GM12878 (cell line): ENCODE results near the gene ABCB7. TPM values are rescaled to one million over a fixed set of nuclear protein-coding genes. Genes with fewer than 3 reads are reported as not detected.

Experiments used
- ASH2L ChIP-seq: fragments of 300-600, 200-600 bp; sonication (generic); IDR thresholded peaks from 2 replicates; pipeline ENCODE4 v1.6.1; 2017; ENCODE audit warnings: low read depth, mild to moderate bottlenecking, borderline replicate concordance
- BMI1 ChIP-seq: fragments of 450-650 bp; IDR thresholded peaks from 2 replicates; pipeline ENCODE4 v1.6.1; 2016; ENCODE audit warnings: mild to moderate bottlenecking, moderate library complexity, borderline replicate concordance
- CBX5 ChIP-seq: sonication (generic); IDR thresholded peaks from 2 replicates; pipeline ENCODE4 v1.6.1; 2016; ENCODE audit warnings: low read depth, moderate library complexity, mild to moderate bottlenecking, inconsistent platforms
- EED ChIP-seq: sonication (generic); IDR thresholded peaks from 2 replicates; pipeline ENCODE4 v1.6.1; 2016; ENCODE audit warnings: antibody characterized with exemption, low read depth
- EZH2 ChIP-seq: IDR thresholded peaks from 2 replicates; pipeline ENCODE4 v1.6.1; 2012; ENCODE audit warnings: low read depth, mild to moderate bottlenecking, control low read depth, inconsistent platforms, low read length, borderline replicate concordance; ENCODE audit not compliant: control insufficient read depth
- IKZF1 ChIP-seq: fragments of 450-650 bp; conservative IDR thresholded peaks from 2 replicates; pipeline ENCODE4 v1.6.1; 2017; ENCODE audit warnings: antibody characterized with exemption, mild to moderate bottlenecking
- IRF4 ChIP-seq: IDR thresholded peaks from 2 replicates; pipeline ENCODE4 v1.6.1; 2011; ENCODE audit warnings: low read depth, low read length
- MYC ChIP-seq: IDR thresholded peaks from 2 replicates; pipeline ENCODE4 v1.6.1; 2011; ENCODE audit warnings: mild to moderate bottlenecking, low read length, moderate library complexity, inconsistent platforms; ENCODE audit not compliant: insufficient read depth, insufficient replicate concordance, insufficient read length, severe bottlenecking
- NR2F1 ChIP-seq: fragments of 450-650 bp; conservative IDR thresholded peaks from 2 replicates; pipeline ENCODE4 v1.6.1; 2017; ENCODE audit warnings: mild to moderate bottlenecking
- PML ChIP-seq: IDR thresholded peaks from 2 replicates; pipeline ENCODE4 v1.6.1; 2012; ENCODE audit warnings: low read length, inconsistent platforms
- POLR2A ChIP-seq: IDR thresholded peaks from 2 replicates; pipeline ENCODE4 v1.6.1; 2011; ENCODE audit warnings: low read depth, mild to moderate bottlenecking, low read length
- POLR2AphosphoS5 ChIP-seq: IDR thresholded peaks from 2 replicates; pipeline ENCODE4 v1.6.1; 2011; ENCODE audit warnings: mild to moderate bottlenecking, low read length, inconsistent platforms
- RAD51 ChIP-seq: fragments of 450-650 bp; IDR thresholded peaks from 2 replicates; pipeline ENCODE4 v1.6.1; 2016; ENCODE audit warnings: moderate library complexity, mild to moderate bottlenecking, inconsistent platforms
- RBBP5 ChIP-seq: fragments of 200-600 bp; sonication (generic); conservative IDR thresholded peaks from 2 replicates; pipeline ENCODE4 v1.6.1; 2016
- YY1 ChIP-seq: IDR thresholded peaks from 2 replicates; pipeline ENCODE4 v1.6.1; 2011; ENCODE audit warnings: low read depth, mild to moderate bottlenecking, low read length
- polyA plus RNA-seq, 11 experiments: library from polyadenylated mRNA; depleted of rRNA in 4 of 11; unstranded in 6 of 11; stranded (reverse) in 5 of 11; fragments of >200 nt; fragmentation: Nextera tagmentation in 4 of 11; fragmentation: Illumina TruSeq in 1 of 11; extraction: Ambion mirVana in 4 of 11; extraction: Trizol in 1 of 11; gene quantifications; 1 replicate in 1 of 11; 2 replicates in 10 of 11; pipeline versions ENCODE4 v1.2.1 to v1.2.3, GENCODE V29; 2011 to 2016; ENCODE audit warnings: inconsistent platforms in 2 of 11, missing spikeins in 2 of 11, low read depth in 1 of 11
- total RNA-seq, 4 experiments: library from RNA; depleted of rRNA in 3 of 4; stranded (reverse); fragments of >200 nt in 3 of 4; fragmentation: Illumina TruSeq in 1 of 4; extraction: Trizol in 1 of 4; gene quantifications; 2 replicates each; pipeline versions ENCODE4 v1.2.1 to v1.2.3, GENCODE V29; 2013 to 2021
- TF ChIP-seq, protein P1 (sequence below): fragments of 450-650 bp; IDR thresholded peaks from 2 replicates; pipeline ENCODE4 v1.6.1; 2017; ENCODE audit warnings: low read depth, mild to moderate bottlenecking, moderate library complexity
- TF ChIP-seq, protein P2 (sequence below): fragments of 450-650 bp; IDR thresholded peaks from 2 replicates; pipeline ENCODE4 v1.6.1; 2017; ENCODE audit warnings: mild to moderate bottlenecking, low read depth, inconsistent platforms; ENCODE audit not compliant: poor library complexity, severe bottlenecking
- TF ChIP-seq, protein P3 (sequence below): IDR thresholded peaks from 2 replicates; pipeline ENCODE4 v1.6.1; 2012; ENCODE audit warnings: low read depth, low read length, improper control_type of control experiment
- TF ChIP-seq, protein P4 (sequence below): IDR thresholded peaks from 2 replicates; pipeline ENCODE4 v1.6.1; 2011; ENCODE audit warnings: borderline replicate concordance, low read depth, mild to moderate bottlenecking, moderate library complexity, low read length; ENCODE audit not compliant: insufficient read depth, poor library complexity, severe bottlenecking
- TF ChIP-seq, protein P5 (sequence below): fragments of 450-650 bp; conservative IDR thresholded peaks from 2 replicates; pipeline ENCODE4 v1.6.1; 2017; ENCODE audit warnings: mild to moderate bottlenecking, moderate library complexity

ABCB7 gene
- total and polyA plus RNA-seq, 10 of the 15 experiments (the other 5 are each of a cell fraction or from before 2014, with no cell fraction given): 16.8 to 62.7 (median 30.6) TPM

DNA sequence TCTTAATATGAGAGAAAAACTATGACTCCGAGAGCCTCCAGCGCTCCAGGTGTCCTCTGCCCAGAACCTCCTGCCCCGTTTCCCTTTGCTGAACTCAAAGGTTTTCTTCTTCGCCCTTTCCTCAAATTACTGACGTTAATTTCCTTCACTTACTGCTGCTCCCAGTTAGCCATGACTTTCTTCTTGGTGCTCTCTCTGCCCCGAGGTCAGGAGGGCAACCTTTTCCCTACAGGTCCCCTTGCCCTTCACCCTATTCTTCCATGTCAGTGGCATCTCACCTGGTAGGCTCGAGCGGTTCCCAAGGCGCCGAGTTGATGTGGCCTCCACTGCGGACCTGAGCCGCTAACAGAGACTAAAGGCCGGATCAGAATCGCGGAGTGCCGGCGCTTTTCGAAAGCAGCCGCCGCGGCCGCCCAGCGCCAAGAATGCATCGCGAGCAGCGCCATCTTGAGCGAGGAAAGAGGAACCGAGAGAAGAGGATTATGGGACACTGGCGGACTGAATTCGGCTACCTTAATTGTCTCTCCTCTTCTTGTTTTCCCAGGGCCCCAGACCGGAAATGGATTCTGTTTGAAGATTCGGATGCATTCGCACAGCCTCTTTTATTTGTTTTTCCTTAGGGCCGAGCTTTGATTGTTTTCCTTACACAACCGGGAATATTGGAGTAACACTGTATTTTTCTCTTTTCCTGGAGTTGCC lies at the start of gene ABCB7 (continued):
- no peak for TF ChIP-seq BMI1
- 0 out of 2 replicates have a peak, but pooled peaks have one; percentile 25 for TF ChIP-seq RAD51
- TF ChIP-seq, protein P1, sequence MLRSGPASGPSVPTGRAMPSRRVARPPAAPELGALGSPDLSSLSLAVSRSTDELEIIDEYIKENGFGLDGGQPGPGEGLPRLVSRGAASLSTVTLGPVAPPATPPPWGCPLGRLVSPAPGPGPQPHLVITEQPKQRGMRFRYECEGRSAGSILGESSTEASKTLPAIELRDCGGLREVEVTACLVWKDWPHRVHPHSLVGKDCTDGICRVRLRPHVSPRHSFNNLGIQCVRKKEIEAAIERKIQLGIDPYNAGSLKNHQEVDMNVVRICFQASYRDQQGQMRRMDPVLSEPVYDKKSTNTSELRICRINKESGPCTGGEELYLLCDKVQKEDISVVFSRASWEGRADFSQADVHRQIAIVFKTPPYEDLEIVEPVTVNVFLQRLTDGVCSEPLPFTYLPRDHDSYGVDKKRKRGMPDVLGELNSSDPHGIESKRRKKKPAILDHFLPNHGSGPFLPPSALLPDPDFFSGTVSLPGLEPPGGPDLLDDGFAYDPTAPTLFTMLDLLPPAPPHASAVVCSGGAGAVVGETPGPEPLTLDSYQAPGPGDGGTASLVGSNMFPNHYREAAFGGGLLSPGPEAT: peak; percentile 75
- peak; percentile 62 for TF ChIP-seq IKZF1
- TF ChIP-seq, protein P2, sequence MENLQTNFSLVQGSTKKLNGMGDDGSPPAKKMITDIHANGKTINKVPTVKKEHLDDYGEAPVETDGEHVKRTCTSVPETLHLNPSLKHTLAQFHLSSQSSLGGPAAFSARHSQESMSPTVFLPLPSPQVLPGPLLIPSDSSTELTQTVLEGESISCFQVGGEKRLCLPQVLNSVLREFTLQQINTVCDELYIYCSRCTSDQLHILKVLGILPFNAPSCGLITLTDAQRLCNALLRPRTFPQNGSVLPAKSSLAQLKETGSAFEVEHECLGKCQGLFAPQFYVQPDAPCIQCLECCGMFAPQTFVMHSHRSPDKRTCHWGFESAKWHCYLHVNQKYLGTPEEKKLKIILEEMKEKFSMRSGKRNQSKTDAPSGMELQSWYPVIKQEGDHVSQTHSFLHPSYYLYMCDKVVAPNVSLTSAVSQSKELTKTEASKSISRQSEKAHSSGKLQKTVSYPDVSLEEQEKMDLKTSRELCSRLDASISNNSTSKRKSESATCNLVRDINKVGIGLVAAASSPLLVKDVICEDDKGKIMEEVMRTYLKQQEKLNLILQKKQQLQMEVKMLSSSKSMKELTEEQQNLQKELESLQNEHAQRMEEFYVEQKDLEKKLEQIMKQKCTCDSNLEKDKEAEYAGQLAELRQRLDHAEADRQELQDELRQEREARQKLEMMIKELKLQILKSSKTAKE: no peak
- TF ChIP-seq EED: 0 out of 2 replicates have a peak, but pooled peaks have one; percentile 50
- peak; percentile 95 for TF ChIP-seq YY1
- no peak for TF ChIP-seq MYC
- TF ChIP-seq NR2F1: peak; percentile 92
- TF ChIP-seq, protein P3, sequence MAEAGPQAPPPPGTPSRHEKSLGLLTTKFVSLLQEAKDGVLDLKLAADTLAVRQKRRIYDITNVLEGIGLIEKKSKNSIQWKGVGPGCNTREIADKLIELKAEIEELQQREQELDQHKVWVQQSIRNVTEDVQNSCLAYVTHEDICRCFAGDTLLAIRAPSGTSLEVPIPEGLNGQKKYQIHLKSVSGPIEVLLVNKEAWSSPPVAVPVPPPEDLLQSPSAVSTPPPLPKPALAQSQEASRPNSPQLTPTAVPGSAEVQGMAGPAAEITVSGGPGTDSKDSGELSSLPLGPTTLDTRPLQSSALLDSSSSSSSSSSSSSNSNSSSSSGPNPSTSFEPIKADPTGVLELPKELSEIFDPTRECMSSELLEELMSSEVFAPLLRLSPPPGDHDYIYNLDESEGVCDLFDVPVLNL: peak; percentile 74
- 0 out of 2 replicates have a peak, but pooled peaks have one; percentile 34 for TF ChIP-seq IRF4
- 0 out of 2 replicates have a peak, but pooled peaks have one; percentile 31 for TF ChIP-seq ASH2L
- no peak for TF ChIP-seq EZH2
- 0 out of 2 replicates have a peak, but pooled peaks have one; percentile 21 for TF ChIP-seq CBX5
- TF ChIP-seq, protein P4, sequence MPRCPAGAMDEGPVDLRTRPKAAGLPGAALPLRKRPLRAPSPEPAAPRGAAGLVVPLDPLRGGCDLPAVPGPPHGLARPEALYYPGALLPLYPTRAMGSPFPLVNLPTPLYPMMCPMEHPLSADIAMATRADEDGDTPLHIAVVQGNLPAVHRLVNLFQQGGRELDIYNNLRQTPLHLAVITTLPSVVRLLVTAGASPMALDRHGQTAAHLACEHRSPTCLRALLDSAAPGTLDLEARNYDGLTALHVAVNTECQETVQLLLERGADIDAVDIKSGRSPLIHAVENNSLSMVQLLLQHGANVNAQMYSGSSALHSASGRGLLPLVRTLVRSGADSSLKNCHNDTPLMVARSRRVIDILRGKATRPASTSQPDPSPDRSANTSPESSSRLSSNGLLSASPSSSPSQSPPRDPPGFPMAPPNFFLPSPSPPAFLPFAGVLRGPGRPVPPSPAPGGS: no peak
- TF ChIP-seq PML: peak; percentile 77
- TF ChIP-seq POLR2AphosphoS5: peak; percentile 72
- TF ChIP-seq, protein P5, sequence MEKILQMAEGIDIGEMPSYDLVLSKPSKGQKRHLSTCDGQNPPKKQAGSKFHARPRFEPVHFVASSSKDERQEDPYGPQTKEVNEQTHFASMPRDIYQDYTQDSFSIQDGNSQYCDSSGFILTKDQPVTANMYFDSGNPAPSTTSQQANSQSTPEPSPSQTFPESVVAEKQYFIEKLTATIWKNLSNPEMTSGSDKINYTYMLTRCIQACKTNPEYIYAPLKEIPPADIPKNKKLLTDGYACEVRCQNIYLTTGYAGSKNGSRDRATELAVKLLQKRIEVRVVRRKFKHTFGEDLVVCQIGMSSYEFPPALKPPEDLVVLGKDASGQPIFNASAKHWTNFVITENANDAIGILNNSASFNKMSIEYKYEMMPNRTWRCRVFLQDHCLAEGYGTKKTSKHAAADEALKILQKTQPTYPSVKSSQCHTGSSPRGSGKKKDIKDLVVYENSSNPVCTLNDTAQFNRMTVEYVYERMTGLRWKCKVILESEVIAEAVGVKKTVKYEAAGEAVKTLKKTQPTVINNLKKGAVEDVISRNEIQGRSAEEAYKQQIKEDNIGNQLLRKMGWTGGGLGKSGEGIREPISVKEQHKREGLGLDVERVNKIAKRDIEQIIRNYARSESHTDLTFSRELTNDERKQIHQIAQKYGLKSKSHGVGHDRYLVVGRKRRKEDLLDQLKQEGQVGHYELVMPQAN: peak; percentile 68; the same call in 1 of the 2 replicates
- TF ChIP-seq POLR2A: peak; percentile 84
- peak; percentile 61; the same call in 1 of the 2 replicates for TF ChIP-seq RBBP5
